ENCODE measurements around the gene PNLIPRP3.

The PNLIPRP3 gene

GRCh38 chr10:116460219-116460618, 32.6 kb downstream of the PNLIPRP3 start:
- no peak for TF ChIP-seq CTCF (conservative IDR thresholded peaks at IDR 0.05; ENCODE audit: low read depth)
- no peak overlapping the region for H3K27ac ChIP-seq
- DNase-seq (ENCODE audit: low spot score) = no peak
- ChIA-PET POLR2A (ENCODE audit: low non-redundant PET) (no interaction called here), CTCF (no interaction called here)

GRCh38 chr10:116461680-116462079, 34.0 kb downstream of the PNLIPRP3 start:
- ChIA-PET CTCF (no interaction called here), POLR2A (ENCODE audit: low non-redundant PET) (no interaction called here)
- no peak for DNase-seq (ENCODE audit: low spot score)
- H3K27ac ChIP-seq = no peak overlapping the region
- TF ChIP-seq CTCF (conservative IDR thresholded peaks at IDR 0.05; ENCODE audit: low read depth) = no peak

- no peak for TF ChIP-seq CTCF (conservative IDR thresholded peaks at IDR 0.05; ENCODE audit: low read depth)
- ChIA-PET POLR2A (ENCODE audit: low non-redundant PET) (no interaction called here), CTCF (interaction anchor here (0.6 kb wide), 1 partner anchor 26 kb away, joined by 3 read pairs; no protein-coding TSS in a partner anchor)
- DNase-seq (ENCODE audit: low spot score) = no peak
- no peak overlapping the region for H3K27ac ChIP-seq
Observed at GRCh38 chr10:116464257-116464656, 36.6 kb downstream of the PNLIPRP3 start.

- H3K27ac ChIP-seq = no peak overlapping the region
- TF ChIP-seq CTCF (conservative IDR thresholded peaks at IDR 0.05; ENCODE audit: low read depth) = no peak
- CTCF ChIA-PET = no interaction called here
- DNase-seq (ENCODE audit: low spot score) = no peak
- POLR2A ChIA-PET (ENCODE audit: low non-redundant PET) = no interaction called here
Observed at GRCh38 chr10:116465546-116465945, 37.9 kb downstream of the PNLIPRP3 start.

- DNase-seq (ENCODE audit: low spot score) = no peak
- TF ChIP-seq CTCF (conservative IDR thresholded peaks at IDR 0.05; ENCODE audit: low read depth) = no peak
- CTCF ChIA-PET = interaction anchor here (0.6 to 1.1 kb wide), 2 partner anchors 51 to 55 kb away, joined by 3 to 4 read pairs; no protein-coding TSS in a partner anchor
- no peak overlapping the region for H3K27ac ChIP-seq
- POLR2A ChIA-PET (ENCODE audit: low non-redundant PET) = no interaction called here
Observed at GRCh38 chr10:116466715-116467422, 39.2 kb downstream of the PNLIPRP3 start.

GRCh38 chr10:116469437-116469836, 41.8 kb downstream of the PNLIPRP3 start:
- CTCF ChIA-PET = interaction anchor here (0.5 to 0.6 kb wide), 2 partner anchors 65 to 305 kb away, joined by 3 read pairs; no protein-coding TSS in a partner anchor

More at GRCh38 chr10:116469437-116469836, 41.8 kb downstream of the PNLIPRP3 start:
- no peak overlapping the region for H3K27ac ChIP-seq
- POLR2A ChIA-PET (ENCODE audit: low non-redundant PET) = no interaction called here
- TF ChIP-seq CTCF (conservative IDR thresholded peaks at IDR 0.05; ENCODE audit: low read depth) = no peak
- no peak for DNase-seq (ENCODE audit: low spot score)

All from RWPE1 (cell line).